Liver (tissue), 9 donors: ENCODE measurements around the gene HCK. TPM values are rescaled to one million over a fixed set of nuclear protein-coding genes. Genes with fewer than 3 reads are reported as not detected.

Experiments used
- DNase-seq: peaks from one replicate; pipeline ENCODE4 v3.0.0-alpha.2; 2017; ENCODE audit warnings: low spot score
- H3K27ac ChIP-seq, 2 donors: one replicate each; pipeline ENCODE4 v1.7.0; 2013; ENCODE audit warnings: inconsistent platforms in 2 of 2, low read length in 2 of 2, control low read depth in 1 of 2, low read depth in 1 of 2, mild to moderate bottlenecking in 1 of 2
- H3K27me3 ChIP-seq, 4 donors: one replicate each; pipeline versions ENCODE4 v1.6.1 to v1.7.0; 2013; ENCODE audit warnings: low read length in 3 of 4, inconsistent platforms in 1 of 4, mild to moderate bottlenecking in 1 of 4, moderate library complexity in 1 of 4; ENCODE audit not compliant: control insufficient read depth in 4 of 4, insufficient read depth in 4 of 4
- H3K36me3 ChIP-seq, 4 donors: one replicate each; pipeline versions ENCODE4 v1.6.1 to v1.7.0; 2013; ENCODE audit warnings: low read length in 3 of 4, mild to moderate bottlenecking in 3 of 4, low read depth in 1 of 4, moderate library complexity in 1 of 4; ENCODE audit not compliant: control insufficient read depth in 4 of 4, insufficient read depth in 3 of 4
- H3K4me1 ChIP-seq, 4 donors: one replicate each; pipeline versions ENCODE4 v1.6.1 to v1.7.0; 2013; ENCODE audit warnings: low read length in 3 of 4, mild to moderate bottlenecking in 3 of 4, moderate library complexity in 1 of 4; ENCODE audit not compliant: control insufficient read depth in 4 of 4, insufficient read depth in 4 of 4
- H3K4me3 ChIP-seq, 3 donors: one replicate each; pipeline versions ENCODE4 v1.6.1 to v1.7.0; 2013; ENCODE audit warnings: low read length in 3 of 3, control low read depth in 1 of 3, low read depth in 1 of 3, mild to moderate bottlenecking in 1 of 3
- H3K9ac ChIP-seq, 2 donors: one replicate each; pipeline ENCODE4 v1.7.0; 2013; ENCODE audit warnings: low read length in 2 of 2, mild to moderate bottlenecking in 2 of 2, moderate library complexity in 2 of 2, control low read depth in 1 of 2, low read depth in 1 of 2
- H3K9me3 ChIP-seq, 4 donors: one replicate each; pipeline versions ENCODE4 v1.6.1 to v1.7.0; 2013; ENCODE audit warnings: low read length in 3 of 4; ENCODE audit not compliant: control insufficient read depth in 4 of 4
- EGR1 ChIP-seq, 2 donors: IDR thresholded peaks; 2 replicates each; pipeline ENCODE4 v1.6.1; 2016 to 2018; ENCODE audit warnings: antibody characterized with exemption in 2 of 2, low read depth in 2 of 2
- FOXA1 ChIP-seq: IDR thresholded peaks from 2 replicates; pipeline ENCODE4 v1.6.1; 2016; ENCODE audit warnings: antibody characterized with exemption
- FOXA2 ChIP-seq: IDR thresholded peaks from 2 replicates; pipeline ENCODE4 v1.6.1; 2016; ENCODE audit warnings: antibody characterized with exemption
- GABPA ChIP-seq, 2 donors: IDR thresholded peaks in 1 of 2; conservative IDR thresholded peaks in 1 of 2; 2 replicates each; pipeline ENCODE4 v1.6.1; 2016; ENCODE audit warnings: antibody characterized with exemption in 2 of 2, mild to moderate bottlenecking in 1 of 2, moderate library complexity in 1 of 2
- HNF4A ChIP-seq, 2 donors: conservative IDR thresholded peaks; 2 replicates each; pipeline ENCODE4 v1.6.1; 2016; ENCODE audit warnings: antibody characterized with exemption in 2 of 2, mild to moderate bottlenecking in 2 of 2
- HNF4G ChIP-seq: IDR thresholded peaks from 2 replicates; pipeline ENCODE4 v1.6.1; 2016; ENCODE audit warnings: antibody characterized with exemption
- JUND ChIP-seq, 2 donors: IDR thresholded peaks; 2 replicates each; pipeline ENCODE4 v1.6.1; 2016; ENCODE audit warnings: antibody characterized with exemption in 2 of 2
- NR2F2 ChIP-seq: IDR thresholded peaks from 2 replicates; pipeline ENCODE4 v1.6.1; 2016; ENCODE audit warnings: antibody characterized with exemption
- RAD21 ChIP-seq, 2 donors: IDR thresholded peaks; 2 replicates each; pipeline ENCODE4 v1.6.1; 2016; ENCODE audit warnings: antibody characterized with exemption in 2 of 2, mild to moderate bottlenecking in 2 of 2
- RXRA ChIP-seq, 2 donors: IDR thresholded peaks; 2 replicates each; pipeline ENCODE4 v1.6.1; 2017 to 2018; ENCODE audit warnings: antibody characterized with exemption in 2 of 2, mild to moderate bottlenecking in 1 of 2
- SP1 ChIP-seq: IDR thresholded peaks from 2 replicates; pipeline ENCODE4 v1.6.1; 2018; ENCODE audit warnings: antibody characterized with exemption, mild to moderate bottlenecking
- TAF1 ChIP-seq: conservative IDR thresholded peaks from 2 replicates; pipeline ENCODE4 v1.6.1; 2016; ENCODE audit warnings: antibody characterized with exemption, mild to moderate bottlenecking
- YY1 ChIP-seq: IDR thresholded peaks from 2 replicates; pipeline ENCODE4 v1.6.1; 2016; ENCODE audit warnings: antibody characterized with exemption, mild to moderate bottlenecking
- WGBS: extraction: QIAGEN DNeasy Blood & Tissue Kit; methylation state at CpG from one replicate; pipeline ENCODE4 v1.1.7; 2013; 5-methylcytosine and 5-hydroxymethylcytosine counted together
- polyA plus RNA-seq, 2 donors: library from polyadenylated mRNA; stranded (reverse) in 1 of 2; unstranded in 1 of 2; fragments of 200-250 nt in 1 of 2; fragments of >200 nt in 1 of 2; fragmentation: Nextera tagmentation in 1 of 2; extraction: Ambion mirVana in 1 of 2; gene quantifications; one replicate each; pipeline versions ENCODE4 v1.2.1 to v1.2.3, GENCODE V29; 2013 to 2015
- total RNA-seq, 2 donors: library from RNA; depleted of rRNA; stranded (reverse); fragments of >200 nt; gene quantifications; one replicate each; pipeline ENCODE4 v1.2.3, GENCODE V29; 2014
- TF ChIP-seq, protein P1 (sequence below): IDR thresholded peaks from 2 replicates; pipeline ENCODE4 v1.6.1; 2016; ENCODE audit warnings: antibody characterized with exemption
- TF ChIP-seq, protein P2 (sequence below): IDR thresholded peaks from 2 replicates; pipeline ENCODE4 v1.6.1; 2016; ENCODE audit warnings: antibody characterized with exemption
- TF ChIP-seq, protein P3 (sequence below): IDR thresholded peaks from 2 replicates; pipeline ENCODE4 v1.6.1; 2016; ENCODE audit warnings: antibody characterized with exemption
- TF ChIP-seq, protein P4 (sequence below): IDR thresholded peaks from 2 replicates; pipeline ENCODE4 v1.6.1; 2016; ENCODE audit warnings: antibody characterized with exemption, mild to moderate bottlenecking
- TF ChIP-seq, protein P5 (sequence below): fragments of 150-350 bp; IDR thresholded peaks from 2 replicates; pipeline ENCODE4 v1.5.1; 2017; ENCODE audit warnings: improper control_type of control experiment, low read depth, low read length; ENCODE audit not compliant: missing input control
- donor health status: healthy.
- donor health status: healthy.
- donor health status: healthy.
- donor health status: healthy.
- donor health status: healthy.

Gene HCK
- total and polyA plus RNA-seq, 4 donors: 1.8 to 20.6 (median 10.2) TPM

DNA sequence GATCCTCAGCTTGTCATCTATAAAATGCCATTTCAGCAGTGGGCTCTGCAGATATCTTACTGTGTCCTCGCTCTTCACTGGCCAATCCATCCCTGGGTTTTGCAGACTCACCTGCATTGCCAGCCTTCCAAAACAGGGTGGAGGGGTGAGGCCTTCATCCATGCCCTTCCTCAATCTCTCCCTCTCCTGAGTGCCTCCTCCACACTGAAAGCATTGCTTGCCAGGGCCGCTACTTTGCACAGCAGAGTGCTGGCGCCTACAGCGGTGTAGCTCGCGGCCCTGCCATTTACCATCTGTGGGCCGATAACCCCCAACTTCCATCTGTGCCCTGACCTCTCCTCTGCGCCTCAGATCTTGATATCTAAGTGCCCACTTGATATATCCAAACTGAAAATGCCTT, 86.9 kb downstream of the HCK start:
- 98% methylated on average over 8 of the region's 8 CpGs for WGBS
- Histone ChIP-seq H3K36me3 (peaks cover 20 to 78% (median 58%) of the 10 kb centered on the region in 4 donors), H3K27me3 (no peaks in the 10 kb centered on the region), H3K9ac (no peak overlapping the region), H3K9me3 (no peaks in the 10 kb centered on the region), H3K27ac (no peak overlapping the region), H3K4me3 (no peak overlapping the region), H3K4me1 (no peaks in the 10 kb centered on the region)
- no peak for TF ChIP-seq GABPA (IDR thresholded peaks at IDR 0.05 in 1 of 2, conservative IDR thresholded peaks at IDR 0.05 in 1 of 2)
- no peak for TF ChIP-seq HNF4A (conservative IDR thresholded peaks at IDR 0.05)
- no peak for TF ChIP-seq RAD21 (IDR thresholded peaks at IDR 0.05)
- TF ChIP-seq, protein P1, sequence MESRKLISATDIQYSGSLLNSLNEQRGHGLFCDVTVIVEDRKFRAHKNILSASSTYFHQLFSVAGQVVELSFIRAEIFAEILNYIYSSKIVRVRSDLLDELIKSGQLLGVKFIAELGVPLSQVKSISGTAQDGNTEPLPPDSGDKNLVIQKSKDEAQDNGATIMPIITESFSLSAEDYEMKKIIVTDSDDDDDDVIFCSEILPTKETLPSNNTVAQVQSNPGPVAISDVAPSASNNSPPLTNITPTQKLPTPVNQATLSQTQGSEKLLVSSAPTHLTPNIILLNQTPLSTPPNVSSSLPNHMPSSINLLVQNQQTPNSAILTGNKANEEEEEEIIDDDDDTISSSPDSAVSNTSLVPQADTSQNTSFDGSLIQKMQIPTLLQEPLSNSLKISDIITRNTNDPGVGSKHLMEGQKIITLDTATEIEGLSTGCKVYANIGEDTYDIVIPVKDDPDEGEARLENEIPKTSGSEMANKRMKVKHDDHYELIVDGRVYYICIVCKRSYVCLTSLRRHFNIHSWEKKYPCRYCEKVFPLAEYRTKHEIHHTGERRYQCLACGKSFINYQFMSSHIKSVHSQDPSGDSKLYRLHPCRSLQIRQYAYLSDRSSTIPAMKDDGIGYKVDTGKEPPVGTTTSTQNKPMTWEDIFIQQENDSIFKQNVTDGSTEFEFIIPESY: no peak
- no peak for TF ChIP-seq HNF4G
- TF ChIP-seq YY1: no peak
- TF ChIP-seq, protein P2, sequence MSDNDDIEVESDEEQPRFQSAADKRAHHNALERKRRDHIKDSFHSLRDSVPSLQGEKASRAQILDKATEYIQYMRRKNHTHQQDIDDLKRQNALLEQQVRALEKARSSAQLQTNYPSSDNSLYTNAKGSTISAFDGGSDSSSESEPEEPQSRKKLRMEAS: no peak
- TF ChIP-seq FOXA2: no peak
- no peak for TF ChIP-seq RXRA (IDR thresholded peaks at IDR 0.05)
- no peak for TF ChIP-seq EGR1 (IDR thresholded peaks at IDR 0.05; ENCODE audit: low read depth in 2 of 2)
- TF ChIP-seq, protein P3, sequence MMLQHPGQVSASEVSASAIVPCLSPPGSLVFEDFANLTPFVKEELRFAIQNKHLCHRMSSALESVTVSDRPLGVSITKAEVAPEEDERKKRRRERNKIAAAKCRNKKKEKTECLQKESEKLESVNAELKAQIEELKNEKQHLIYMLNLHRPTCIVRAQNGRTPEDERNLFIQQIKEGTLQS: no peak
- no peak for TF ChIP-seq TAF1
- TF ChIP-seq, protein P4, sequence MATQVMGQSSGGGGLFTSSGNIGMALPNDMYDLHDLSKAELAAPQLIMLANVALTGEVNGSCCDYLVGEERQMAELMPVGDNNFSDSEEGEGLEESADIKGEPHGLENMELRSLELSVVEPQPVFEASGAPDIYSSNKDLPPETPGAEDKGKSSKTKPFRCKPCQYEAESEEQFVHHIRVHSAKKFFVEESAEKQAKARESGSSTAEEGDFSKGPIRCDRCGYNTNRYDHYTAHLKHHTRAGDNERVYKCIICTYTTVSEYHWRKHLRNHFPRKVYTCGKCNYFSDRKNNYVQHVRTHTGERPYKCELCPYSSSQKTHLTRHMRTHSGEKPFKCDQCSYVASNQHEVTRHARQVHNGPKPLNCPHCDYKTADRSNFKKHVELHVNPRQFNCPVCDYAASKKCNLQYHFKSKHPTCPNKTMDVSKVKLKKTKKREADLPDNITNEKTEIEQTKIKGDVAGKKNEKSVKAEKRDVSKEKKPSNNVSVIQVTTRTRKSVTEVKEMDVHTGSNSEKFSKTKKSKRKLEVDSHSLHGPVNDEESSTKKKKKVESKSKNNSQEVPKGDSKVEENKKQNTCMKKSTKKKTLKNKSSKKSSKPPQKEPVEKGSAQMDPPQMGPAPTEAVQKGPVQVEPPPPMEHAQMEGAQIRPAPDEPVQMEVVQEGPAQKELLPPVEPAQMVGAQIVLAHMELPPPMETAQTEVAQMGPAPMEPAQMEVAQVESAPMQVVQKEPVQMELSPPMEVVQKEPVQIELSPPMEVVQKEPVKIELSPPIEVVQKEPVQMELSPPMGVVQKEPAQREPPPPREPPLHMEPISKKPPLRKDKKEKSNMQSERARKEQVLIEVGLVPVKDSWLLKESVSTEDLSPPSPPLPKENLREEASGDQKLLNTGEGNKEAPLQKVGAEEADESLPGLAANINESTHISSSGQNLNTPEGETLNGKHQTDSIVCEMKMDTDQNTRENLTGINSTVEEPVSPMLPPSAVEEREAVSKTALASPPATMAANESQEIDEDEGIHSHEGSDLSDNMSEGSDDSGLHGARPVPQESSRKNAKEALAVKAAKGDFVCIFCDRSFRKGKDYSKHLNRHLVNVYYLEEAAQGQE: no peak
- no peak for DNase-seq

DNA sequence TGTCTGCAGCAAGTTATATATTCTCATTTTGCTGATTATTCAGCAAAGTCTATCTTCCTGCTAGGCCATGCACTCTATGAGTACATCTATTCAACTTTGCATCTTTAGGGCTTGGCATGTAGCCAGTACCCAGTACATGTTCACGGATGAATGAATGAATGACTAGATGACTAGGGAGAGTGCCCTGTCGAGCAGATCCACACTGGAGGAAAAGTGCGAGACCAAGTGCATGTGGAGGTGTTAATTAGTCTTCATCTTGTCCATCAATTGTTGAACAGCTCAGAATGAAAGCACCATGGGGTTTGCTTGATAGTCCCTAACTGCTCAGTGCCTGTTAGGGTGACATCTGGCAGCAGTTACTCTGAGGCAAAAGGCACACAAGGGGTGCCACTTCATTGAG, 87.9 kb downstream of the HCK start:
- no peak overlapping the region for H3K27ac ChIP-seq
- no peak overlapping the region for H3K9ac ChIP-seq
- no peak for DNase-seq
- H3K27me3 ChIP-seq: no peaks in the 10 kb centered on the region
- no peak overlapping the region for H3K4me3 ChIP-seq
- 97% methylated on average over 3 of the region's 3 CpGs for WGBS
- H3K4me1 ChIP-seq: no peaks in the 10 kb centered on the region
- no peak for TF ChIP-seq RAD21 (IDR thresholded peaks at IDR 0.05)
- TF ChIP-seq SP1: no peak
- TF ChIP-seq YY1: no peak
- TF ChIP-seq, protein P1: no peak
- TF ChIP-seq HNF4G: no peak
- TF ChIP-seq, protein P3: no peak
- TF ChIP-seq, protein P5, sequence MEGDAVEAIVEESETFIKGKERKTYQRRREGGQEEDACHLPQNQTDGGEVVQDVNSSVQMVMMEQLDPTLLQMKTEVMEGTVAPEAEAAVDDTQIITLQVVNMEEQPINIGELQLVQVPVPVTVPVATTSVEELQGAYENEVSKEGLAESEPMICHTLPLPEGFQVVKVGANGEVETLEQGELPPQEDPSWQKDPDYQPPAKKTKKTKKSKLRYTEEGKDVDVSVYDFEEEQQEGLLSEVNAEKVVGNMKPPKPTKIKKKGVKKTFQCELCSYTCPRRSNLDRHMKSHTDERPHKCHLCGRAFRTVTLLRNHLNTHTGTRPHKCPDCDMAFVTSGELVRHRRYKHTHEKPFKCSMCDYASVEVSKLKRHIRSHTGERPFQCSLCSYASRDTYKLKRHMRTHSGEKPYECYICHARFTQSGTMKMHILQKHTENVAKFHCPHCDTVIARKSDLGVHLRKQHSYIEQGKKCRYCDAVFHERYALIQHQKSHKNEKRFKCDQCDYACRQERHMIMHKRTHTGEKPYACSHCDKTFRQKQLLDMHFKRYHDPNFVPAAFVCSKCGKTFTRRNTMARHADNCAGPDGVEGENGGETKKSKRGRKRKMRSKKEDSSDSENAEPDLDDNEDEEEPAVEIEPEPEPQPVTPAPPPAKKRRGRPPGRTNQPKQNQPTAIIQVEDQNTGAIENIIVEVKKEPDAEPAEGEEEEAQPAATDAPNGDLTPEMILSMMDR: no peak
- no peak for TF ChIP-seq RXRA (IDR thresholded peaks at IDR 0.05)
- TF ChIP-seq EGR1 (IDR thresholded peaks at IDR 0.05; ENCODE audit: low read depth in 2 of 2): no peak
- no peak for TF ChIP-seq GABPA (IDR thresholded peaks at IDR 0.05 in 1 of 2, conservative IDR thresholded peaks at IDR 0.05 in 1 of 2)
- TF ChIP-seq, protein P4: no peak
- no peak for TF ChIP-seq FOXA1
- no peak for TF ChIP-seq JUND (IDR thresholded peaks at IDR 0.05)
- TF ChIP-seq TAF1: no peak
- no peak for TF ChIP-seq NR2F2
- no peaks in the 10 kb centered on the region for H3K9me3 ChIP-seq
- peaks cover 24 to 83% (median 65%) of the 10 kb centered on the region in 4 donors for H3K36me3 ChIP-seq
